K562 (cell line): ENCODE results near the gene PLEKHA7. TPM values are rescaled to one million over a fixed set of nuclear protein-coding genes. Genes with fewer than 3 reads are reported as not detected.

Experiments used
- ATAC-seq: fragments of 200-7000 bp; cut with Tn5 transposase; 3 replicates; pipeline ENCODE4 v1.9.1; 2020; ENCODE audit warnings: moderate library complexity
- BruUV-seq: library from RNA; stranded (reverse); fragments of 400-500 nt; replicated peaks from 2 replicates; lab custom pipeline; 2021; lab: Mats Ljungman, UMichigan
- CTCF ChIA-PET: fragments of 300-600 bp; formaldehyde crosslinking; extraction: SDS; loops from one replicate; lab custom pipeline; 2021; ENCODE audit warnings: low intra/inter-chr PET ratio; lab: Yijun Ruan, JAX
- POLR2A ChIA-PET: fragments of 300-600, 350-650 bp; sonication (Branson Sonifier 250); formaldehyde crosslinking; extraction: SDS; loops from one replicate; lab custom pipeline; 2021; ENCODE audit warnings: antibody characterized with exemption, inconsistent platforms; lab: Yijun Ruan, JAX
- DNase-seq, 4 experiments: peaks; one replicate each; pipeline versions ENCODE4 v3.0.0 to v3.0.0-alpha.2; 2011 to 2018; ENCODE audit warnings: low spot score in 3 of 4, mixed read lengths in 3 of 4; ENCODE audit errors: extremely low read depth in 1 of 4
- FAIRE-seq: peaks from 2 replicates; lab custom pipeline; 2011; peaks lifted over from hg19 to GRCh38; lab: Jason Lieb, UNC
- H2AFZ ChIP-seq: 2 replicates; pipeline ENCODE4 v1.6.0; 2011; ENCODE audit warnings: low read depth, low read length, control low read depth, inconsistent platforms
- H3K27ac ChIP-seq: fragments of 200-600 bp; 3 replicates; pipeline ENCODE4 v1.8.0; 2011; ENCODE audit warnings: low read depth, mild to moderate bottlenecking, control low read depth, inconsistent platforms, low read length, moderate library complexity, mixed read lengths; ENCODE audit errors: extremely low read depth
- H3K27me3 ChIP-seq, 2 experiments: fragments of 300-600 bp in 1 of 2; 2 replicates in 1 of 2; 3 replicates in 1 of 2; pipeline versions ENCODE4 v1.6.0 to v1.8.0; 2011; ENCODE audit warnings: inconsistent platforms in 2 of 2, low read length in 2 of 2, mild to moderate bottlenecking in 1 of 2, mixed read lengths in 1 of 2, moderate library complexity in 1 of 2; ENCODE audit not compliant: control insufficient read depth in 2 of 2, insufficient read depth in 2 of 2
- H3K36me3 ChIP-seq: fragments of 300-600 bp; 3 replicates; pipeline ENCODE4 v1.8.0; 2011; ENCODE audit warnings: mild to moderate bottlenecking, low read length, inconsistent platforms; ENCODE audit not compliant: control insufficient read depth, insufficient read depth
- H3K4me1 ChIP-seq, 2 experiments: fragments of 200-600 bp in 1 of 2; replicated peaks in 1 of 2; 2 replicates in 1 of 2; 3 replicates in 1 of 2; pipeline versions ENCODE4 v1.5.1 to v1.8.0; 2011; ENCODE audit warnings: inconsistent platforms in 2 of 2, low read length in 2 of 2, mild to moderate bottlenecking in 1 of 2, mixed read lengths in 1 of 2, moderate library complexity in 1 of 2; ENCODE audit not compliant: control insufficient read depth in 2 of 2, insufficient read depth in 2 of 2
- H3K4me2 ChIP-seq: 2 replicates; pipeline ENCODE4 v1.6.1; 2011; ENCODE audit warnings: low read length, control low read depth, inconsistent platforms, mixed read lengths; ENCODE audit not compliant: insufficient read depth
- H3K4me3 ChIP-seq: fragments of 200-600 bp; sonication (generic), shearing (Covaris generic); 2 replicates; pipeline ENCODE4 v1.5.1; 2016; ENCODE audit warnings: control low read depth, inconsistent platforms
- H3K79me2 ChIP-seq: fragments of 200-600 bp; 3 replicates; pipeline ENCODE4 v1.8.0; 2011; ENCODE audit warnings: low read length, inconsistent platforms; ENCODE audit not compliant: control insufficient read depth, insufficient read depth
- H3K9ac ChIP-seq, 2 experiments: 2 replicates each; pipeline versions ENCODE4 v1.6.0 to v1.6.1; 2011; ENCODE audit warnings: low read depth in 2 of 2, low read length in 2 of 2, control low read depth in 1 of 2, inconsistent platforms in 1 of 2, mild to moderate bottlenecking in 1 of 2, mixed read lengths in 1 of 2; ENCODE audit not compliant: insufficient read depth in 1 of 2
- H3K9me1 ChIP-seq: one replicate; pipeline ENCODE4 v1.6.0; 2011; ENCODE audit warnings: inconsistent platforms, mild to moderate bottlenecking, low read length, moderate library complexity; ENCODE audit not compliant: control insufficient read depth, insufficient read depth
- H3K9me3 ChIP-seq: replicated peaks from 2 replicates; pipeline ENCODE4 v1.5.1; 2011; ENCODE audit warnings: low read depth, low read length, inconsistent platforms; ENCODE audit not compliant: control insufficient read depth, insufficient read depth
- H4K20me1 ChIP-seq: replicated peaks from 2 replicates; pipeline ENCODE4 v1.6.1; 2011; ENCODE audit warnings: low read length, inconsistent platforms, mixed read lengths; ENCODE audit not compliant: control insufficient read depth, insufficient read depth
- BACH1 ChIP-seq: fragments of 200-800 bp; sonication (Bioruptor generic); IDR thresholded peaks from 2 replicates; pipeline ENCODE4 v1.6.1; 2016; ENCODE audit warnings: missing genetic modification characterization, missing compliant biosample characterization
- CCNT2 ChIP-seq: IDR thresholded peaks from 2 replicates; pipeline ENCODE4 v1.6.1; 2011; ENCODE audit warnings: borderline replicate concordance, low read depth, mild to moderate bottlenecking, moderate library complexity, mixed read lengths, low read length; ENCODE audit not compliant: insufficient read length; ENCODE audit errors: extremely low read depth
- DDX20 ChIP-seq: fragments of 450-650 bp; IDR thresholded peaks from 2 replicates; pipeline ENCODE4 v1.6.1; 2016; ENCODE audit warnings: missing genetic modification characterization, low read depth, mild to moderate bottlenecking, missing compliant biosample characterization, moderate library complexity
- GATAD2A ChIP-seq: fragments of 450-650 bp; IDR thresholded peaks from 2 replicates; pipeline ENCODE4 v1.6.1; 2017
- KDM2B ChIP-seq: fragments of 250-450 bp; sonication (Bioruptor Pico); IDR thresholded peaks from 2 replicates; pipeline ENCODE4 v1.8.0; 2021; ENCODE audit warnings: mild to moderate bottlenecking, moderate library complexity
- MAFK ChIP-seq: IDR thresholded peaks from 2 replicates; pipeline ENCODE4 v1.6.1; 2011; ENCODE audit warnings: low read length, improper control_type of control experiment
- MCM3 ChIP-seq: fragments of 450-650 bp; IDR thresholded peaks from 2 replicates; pipeline ENCODE4 v1.6.1; 2016
- MCM7 ChIP-seq, 2 experiments: fragments of 450-650 bp; IDR thresholded peaks; 2 replicates each; pipeline ENCODE4 v1.6.1; 2016 to 2018
- MXI1 ChIP-seq: IDR thresholded peaks from 2 replicates; pipeline ENCODE4 v1.6.1; 2011; ENCODE audit warnings: low read depth, mild to moderate bottlenecking, improper control_type of control experiment, low read length
- NELFE ChIP-seq: IDR thresholded peaks from 2 replicates; pipeline ENCODE4 v1.6.1; 2011; ENCODE audit warnings: mild to moderate bottlenecking; ENCODE audit not compliant: insufficient read depth, insufficient read length
- NFIX ChIP-seq: fragments of 250-450 bp; sonication (Bioruptor Pico); IDR thresholded peaks from 2 replicates; pipeline ENCODE4 v1.4.0; 2020; ENCODE audit warnings: low read depth, mild to moderate bottlenecking, moderate library complexity
- RBM34 ChIP-seq: fragments of 200-400 bp; formaldehyde crosslinking; IDR thresholded peaks from 2 replicates; pipeline ENCODE4 v1.6.1; 2018; ENCODE audit warnings: low read length, borderline replicate concordance; ENCODE audit not compliant: insufficient read depth
- SRF ChIP-seq, 2 experiments: fragments of 250-450, 450-650 bp in 1 of 2; sonication (Bioruptor Pico) in 1 of 2; sonication (generic) in 1 of 2; formaldehyde crosslinking; IDR thresholded peaks; 2 replicates each; pipeline versions ENCODE4 v1.5.0 to v1.5.1; 2020 to 2022; ENCODE audit warnings: mild to moderate bottlenecking in 1 of 2, missing genetic modification reagents in 1 of 2
- TAF9B ChIP-seq: fragments of 450-650 bp; IDR thresholded peaks from 2 replicates; pipeline ENCODE4 v1.6.1; 2018; ENCODE audit warnings: mild to moderate bottlenecking; ENCODE audit not compliant: partially characterized antibody
- ZNF239 ChIP-seq: fragments of 250-450 bp; sonication (Bioruptor Pico); IDR thresholded peaks from 2 replicates; pipeline ENCODE4 v1.4.0; 2020; ENCODE audit warnings: mild to moderate bottlenecking
- ZNF24 ChIP-seq: fragments of 450-650 bp; IDR thresholded peaks from 2 replicates; pipeline ENCODE4 v1.6.1; 2016
- WGBS: fragments of 100-300 bp; shearing (Covaris generic); methylation state at CpG from one replicate; pipeline ENCODE4 v1.1.6; 2016; ENCODE audit warnings: low coverage, mixed read lengths; ENCODE audit not compliant: insufficient coverage; ENCODE audit errors: missing lambda C conversion rate; 5-methylcytosine and 5-hydroxymethylcytosine counted together
- in situ Hi-C: fragments of 300-500 bp; cut with MboI; formaldehyde crosslinking; loops from 4 replicates; pipeline ENCODE4 v1.15.0; 2018; ENCODE audit warnings: inconsistent platforms, mixed read lengths
- intact Hi-C: fragments of 100-400 bp; cut with micrococcal nuclease; formaldehyde crosslinking; loops from 2 replicates; pipeline ENCODE4 v1.14.2; 2022
- polyA plus RNA-seq, 8 experiments: library from polyadenylated mRNA; depleted of rRNA in 4 of 8; stranded (reverse) in 5 of 8; unstranded in 3 of 8; fragments of >200 nt; fragmentation: Nextera tagmentation in 2 of 8; fragmentation: Illumina TruSeq in 1 of 8; extraction: Ambion mirVana in 2 of 8; extraction: Trizol in 1 of 8; gene quantifications; 2 replicates each; pipeline versions ENCODE4 v1.2.1 to v1.2.3, GENCODE V29; 2011 to 2014; ENCODE audit warnings: inconsistent platforms in 1 of 8, missing spikeins in 1 of 8
- total RNA-seq, 7 experiments: library from RNA; depleted of rRNA in 6 of 7; stranded (reverse); fragments of >200 nt in 6 of 7; fragmentation: Illumina TruSeq in 2 of 7; extraction: Trizol in 2 of 7; gene quantifications; 2 replicates each; pipeline versions ENCODE4 v1.2.1 to v1.2.3, GENCODE V29; 2011 to 2021; ENCODE audit warnings: low replicate concordance in 1 of 7
- TF ChIP-seq, protein P1 (sequence below): sonication (generic); formaldehyde crosslinking; IDR thresholded peaks from 2 replicates; pipeline ENCODE4 v1.9.0; 2022; ENCODE audit warnings: mild to moderate bottlenecking, missing genetic modification reagents
- TF ChIP-seq, protein P2 (sequence below): IDR thresholded peaks from 3 replicates; pipeline ENCODE4 v1.6.1; 2011; ENCODE audit warnings: borderline replicate concordance, mild to moderate bottlenecking, moderate library complexity; ENCODE audit not compliant: insufficient read length; ENCODE audit errors: extremely low read depth

PLEKHA7 gene
- total and polyA plus RNA-seq, 9 of the 15 experiments (the other 6 are each of a cell fraction or from before 2014, with no cell fraction given): 0.06 to 0.77 (median 0.20) TPM; not detected in 1

DNA sequence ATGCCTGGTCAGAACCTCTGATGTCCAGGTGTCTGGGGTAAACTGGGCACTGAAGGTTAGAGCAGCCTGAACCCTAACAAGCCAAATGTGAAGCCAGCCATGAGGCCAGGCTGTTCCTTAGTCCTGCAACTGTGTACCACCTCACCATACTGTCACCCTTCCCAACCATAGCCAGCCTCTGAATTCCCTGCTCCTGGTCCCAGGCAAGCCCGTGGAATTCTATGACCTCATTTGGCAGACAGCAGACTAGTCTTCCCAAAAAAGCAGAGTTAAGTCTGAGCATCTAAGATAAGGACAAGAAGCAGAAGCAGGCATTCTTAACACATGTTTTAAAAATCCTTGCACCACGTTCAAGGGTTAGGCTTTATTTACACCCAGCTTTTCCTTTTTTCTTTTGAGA is 140.9 kb downstream of the PLEKHA7 start:
- Histone ChIP-seq H3K27me3 (peaks cover 18 to 29% of the 10 kb centered on the region in 2 experiments), H3K9ac (no peak overlapping the region; a peak in 1 of 4 replicates), H3K79me2 (no peaks in the 10 kb centered on the region), H3K9me1 (no peaks in the 10 kb centered on the region), H2AFZ (no peak overlapping the region), H4K20me1 (no peaks in the 10 kb centered on the region), H3K27ac (no peak overlapping the region), H3K4me1 (no peaks in the 10 kb centered on the region), H3K4me3 (no peak overlapping the region), H3K36me3 (no peaks in the 10 kb centered on the region), H3K9me3 (no peaks in the 10 kb centered on the region), H3K4me2 (no peak overlapping the region)
- ChIA-PET CTCF (no interaction called here), POLR2A (interaction anchor here (0.7 kb wide), 1 partner anchor 39 kb away, joined by 4 read pairs; no protein-coding TSS in a partner anchor)
- FAIRE-seq (no peak), ATAC-seq (no peak), DNase-seq (no peak)
- TF ChIP-seq, protein P1, sequence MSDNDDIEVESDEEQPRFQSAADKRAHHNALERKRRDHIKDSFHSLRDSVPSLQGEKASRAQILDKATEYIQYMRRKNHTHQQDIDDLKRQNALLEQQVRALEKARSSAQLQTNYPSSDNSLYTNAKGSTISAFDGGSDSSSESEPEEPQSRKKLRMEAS: no peak
- TF ChIP-seq MCM3 (no peak), ZNF239 (no peak), RBM34 (no peak), MAFK (no peak), DDX20 (no peak), CCNT2 (no peak), NELFE (no peak), MXI1 (no peak), NFIX (CRISPR knock-in tag) (no peak), TAF9B (no peak), GATAD2A (no peak), MCM7 (IDR thresholded peaks at IDR 0.05) (no peak), KDM2B (CRISPR knock-in tag) (no peak), BACH1 (tag) (no peak), ZNF24 (no peak), SRF (CRISPR knock-in tag; IDR thresholded peaks at IDR 0.05) (no peak)
- TF ChIP-seq, protein P2, sequence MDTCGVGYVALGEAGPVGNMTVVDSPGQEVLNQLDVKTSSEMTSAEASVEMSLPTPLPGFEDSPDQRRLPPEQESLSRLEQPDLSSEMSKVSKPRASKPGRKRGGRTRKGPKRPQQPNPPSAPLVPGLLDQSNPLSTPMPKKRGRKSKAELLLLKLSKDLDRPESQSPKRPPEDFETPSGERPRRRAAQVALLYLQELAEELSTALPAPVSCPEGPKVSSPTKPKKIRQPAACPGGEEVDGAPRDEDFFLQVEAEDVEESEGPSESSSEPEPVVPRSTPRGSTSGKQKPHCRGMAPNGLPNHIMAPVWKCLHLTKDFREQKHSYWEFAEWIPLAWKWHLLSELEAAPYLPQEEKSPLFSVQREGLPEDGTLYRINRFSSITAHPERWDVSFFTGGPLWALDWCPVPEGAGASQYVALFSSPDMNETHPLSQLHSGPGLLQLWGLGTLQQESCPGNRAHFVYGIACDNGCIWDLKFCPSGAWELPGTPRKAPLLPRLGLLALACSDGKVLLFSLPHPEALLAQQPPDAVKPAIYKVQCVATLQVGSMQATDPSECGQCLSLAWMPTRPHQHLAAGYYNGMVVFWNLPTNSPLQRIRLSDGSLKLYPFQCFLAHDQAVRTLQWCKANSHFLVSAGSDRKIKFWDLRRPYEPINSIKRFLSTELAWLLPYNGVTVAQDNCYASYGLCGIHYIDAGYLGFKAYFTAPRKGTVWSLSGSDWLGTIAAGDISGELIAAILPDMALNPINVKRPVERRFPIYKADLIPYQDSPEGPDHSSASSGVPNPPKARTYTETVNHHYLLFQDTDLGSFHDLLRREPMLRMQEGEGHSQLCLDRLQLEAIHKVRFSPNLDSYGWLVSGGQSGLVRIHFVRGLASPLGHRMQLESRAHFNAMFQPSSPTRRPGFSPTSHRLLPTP: no peak
- intact Hi-C loops: no loop called here
- BruUV-seq: no TSS peak
- whole genome bisulfite sequencing: 12% methylated on average over 2 of the region's 2 CpGs
- in situ Hi-C loops: no loop called here
